Measurements from ENCODE around the gene ISCU.

- TF ChIP-seq POLR2A (IDR thresholded peaks at IDR 0.05) (no peak), CTCF (IDR thresholded peaks at IDR 0.05 in 8 of 11, conservative IDR thresholded peaks at IDR 0.05 in 3 of 11) (no peak)
These were observed 46.5 kb upstream of the ISCU start for GRCh38 chr12:108515916-108516315.
